Immature natural killer cell (primary cell): ENCODE results near the gene PLCL1. TPM values are rescaled to one million over a fixed set of nuclear protein-coding genes. Genes with fewer than 3 reads are reported as not detected.

Experiments
- DNase-seq, 3 donors: peaks; one replicate each; pipeline ENCODE4 v3.0.0; 2022; ENCODE audit warnings: mixed read lengths in 1 of 3
- H3K27ac Mint-ChIP-seq, 6 donors: one replicate each; pipeline ENCODE4 v1.8.0; 2020; ENCODE audit warnings: mixed read lengths in 6 of 6, mild to moderate bottlenecking in 5 of 6, inconsistent platforms in 4 of 6, moderate library complexity in 3 of 6
- H3K27me3 Mint-ChIP-seq, 3 donors: one replicate each; pipeline ENCODE4 v1.8.0; 2020 to 2021; ENCODE audit warnings: low read depth in 3 of 3, mild to moderate bottlenecking in 3 of 3, mixed read lengths in 3 of 3, moderate library complexity in 3 of 3, inconsistent platforms in 1 of 3
- H3K36me3 Mint-ChIP-seq, 3 donors: one replicate each; pipeline ENCODE4 v1.8.0; 2020; ENCODE audit warnings: mixed read lengths in 3 of 3, inconsistent platforms in 2 of 3, mild to moderate bottlenecking in 2 of 3
- H3K4me1 Mint-ChIP-seq, 2 donors: one replicate each; pipeline ENCODE4 v1.8.0; 2020; ENCODE audit warnings: inconsistent platforms in 2 of 2, mild to moderate bottlenecking in 2 of 2, mixed read lengths in 2 of 2, moderate library complexity in 1 of 2
- H3K4me3 Mint-ChIP-seq, 5 donors: one replicate each; pipeline ENCODE4 v1.8.0; 2020; ENCODE audit warnings: mild to moderate bottlenecking in 5 of 5, mixed read lengths in 5 of 5, inconsistent platforms in 3 of 5, moderate library complexity in 3 of 5
- H3K9me3 Mint-ChIP-seq, 6 donors: one replicate each; pipeline ENCODE4 v1.8.0; 2020; ENCODE audit warnings: mild to moderate bottlenecking in 6 of 6, mixed read lengths in 6 of 6, inconsistent platforms in 4 of 6, moderate library complexity in 3 of 6
- polyA plus RNA-seq, 3 donors: library from polyadenylated mRNA; unstranded; fragments of 300-500 nt; fragmentation: Illumina TruSeq; gene quantifications; one replicate each; pipeline ENCODE4 v1.2.3, GENCODE V29; 2021

The PLCL1 gene
- polyA plus RNA-seq, 3 donors from 2014 or later = 0.51 to 0.53 TPM; not detected in 1

GRCh38 chr2:197851451-197851850 is 47.1 kb downstream of the PLCL1 start:
- H3K36me3 Mint-ChIP-seq = no peaks in the 10 kb centered on the region
- peaks cover 0 to 5% (median 2%) of the 10 kb centered on the region in 3 donors for H3K27me3 Mint-ChIP-seq
- no peak overlapping the region for H3K27ac Mint-ChIP-seq
- no peaks in the 10 kb centered on the region for H3K4me1 Mint-ChIP-seq
- no peaks in the 10 kb centered on the region for H3K9me3 Mint-ChIP-seq
- DNase-seq = no peak
- H3K4me3 Mint-ChIP-seq = no peak overlapping the region

- no peaks in the 10 kb centered on the region for H3K9me3 Mint-ChIP-seq
- no peaks in the 10 kb centered on the region for H3K4me1 Mint-ChIP-seq
- H3K4me3 Mint-ChIP-seq = no peak overlapping the region
- no peaks in the 10 kb centered on the region for H3K36me3 Mint-ChIP-seq
- no peak for DNase-seq
- H3K27me3 Mint-ChIP-seq = peaks cover 0 to 5% (median 2%) of the 10 kb centered on the region in 3 donors
- H3K27ac Mint-ChIP-seq = no peak overlapping the region
Measured at GRCh38 chr2:197852108-197852507, 47.7 kb downstream of the PLCL1 start.

- Mint-ChIP-seq H3K27ac (no peak overlapping the region), H3K27me3 (peaks cover 2 to 5% (median 2%) of the 10 kb centered on the region in 3 donors), H3K4me1 (no peaks in the 10 kb centered on the region), H3K9me3 (no peaks in the 10 kb centered on the region), H3K36me3 (no peaks in the 10 kb centered on the region), H3K4me3 (no peak overlapping the region)
- no peak for DNase-seq
Measured at GRCh38 chr2:197853549-197853948, 49.2 kb downstream of the PLCL1 start.

- no peaks in the 10 kb centered on the region for H3K9me3 Mint-ChIP-seq
- H3K4me3 Mint-ChIP-seq = no peak overlapping the region
- peaks cover 0 to 3% (median 3%) of the 10 kb centered on the region in 3 donors for H3K27me3 Mint-ChIP-seq
- H3K36me3 Mint-ChIP-seq = no peaks in the 10 kb centered on the region
- no peaks in the 10 kb centered on the region for H3K4me1 Mint-ChIP-seq
- DNase-seq = no peak
- H3K27ac Mint-ChIP-seq = no peak overlapping the region
Measured at GRCh38 chr2:197857476-197858107, 53.2 kb downstream of the PLCL1 start.

- H3K9me3 Mint-ChIP-seq = no peaks in the 10 kb centered on the region
- no peak overlapping the region for H3K27ac Mint-ChIP-seq
- no peak overlapping the region for H3K4me3 Mint-ChIP-seq
- H3K36me3 Mint-ChIP-seq = no peaks in the 10 kb centered on the region
- H3K4me1 Mint-ChIP-seq = no peaks in the 10 kb centered on the region
- no peak for DNase-seq
- peaks cover 0 to 6% (median 3%) of the 10 kb centered on the region in 3 donors for H3K27me3 Mint-ChIP-seq
Measured at GRCh38 chr2:197858607-197859140, 54.3 kb downstream of the PLCL1 start.

- Mint-ChIP-seq H3K4me1 (no peaks in the 10 kb centered on the region), H3K36me3 (no peaks in the 10 kb centered on the region), H3K27ac (no peak overlapping the region), H3K9me3 (no peaks in the 10 kb centered on the region), H3K4me3 (no peak overlapping the region), H3K27me3 (peaks cover 2 to 5% (median 3%) of the 10 kb centered on the region in 3 donors)
- no peak for DNase-seq
Measured at GRCh38 chr2:197862246-197862955, 58.0 kb downstream of the PLCL1 start.

- no peak for DNase-seq
- Mint-ChIP-seq H3K4me1 (no peaks in the 10 kb centered on the region), H3K36me3 (no peaks in the 10 kb centered on the region), H3K27me3 (peaks cover 2 to 5% (median 3%) of the 10 kb centered on the region in 3 donors), H3K9me3 (no peaks in the 10 kb centered on the region), H3K4me3 (no peak overlapping the region), H3K27ac (no peak overlapping the region)
Measured at GRCh38 chr2:197863744-197864143, 59.4 kb downstream of the PLCL1 start.

- Mint-ChIP-seq H3K27me3 (peaks cover 2 to 7% (median 3%) of the 10 kb centered on the region in 3 donors), H3K27ac (no peak overlapping the region), H3K4me1 (peaks cover 0 to 6% of the 10 kb centered on the region in 2 donors), H3K4me3 (no peak overlapping the region), H3K36me3 (no peaks in the 10 kb centered on the region), H3K9me3 (no peaks in the 10 kb centered on the region)
- no peak for DNase-seq
Measured at GRCh38 chr2:197866455-197866854, 62.1 kb downstream of the PLCL1 start.

GRCh38 chr2:197867033-197867432 is 62.6 kb downstream of the PLCL1 start:
- no peaks in the 10 kb centered on the region for H3K9me3 Mint-ChIP-seq
- H3K27me3 Mint-ChIP-seq = peaks cover 2 to 7% (median 3%) of the 10 kb centered on the region in 3 donors
- no peak overlapping the region for H3K4me3 Mint-ChIP-seq
- H3K36me3 Mint-ChIP-seq = no peaks in the 10 kb centered on the region
- peaks cover 0 to 6% of the 10 kb centered on the region in 2 donors for H3K4me1 Mint-ChIP-seq
- no peak overlapping the region for H3K27ac Mint-ChIP-seq
- DNase-seq = no peak

- Mint-ChIP-seq H3K36me3 (no peaks in the 10 kb centered on the region), H3K27ac (no peak overlapping the region), H3K9me3 (no peaks in the 10 kb centered on the region), H3K4me3 (no peak overlapping the region), H3K27me3 (peaks cover 2 to 7% (median 2%) of the 10 kb centered on the region in 3 donors), H3K4me1 (peaks cover 0 to 6% of the 10 kb centered on the region in 2 donors)
- DNase-seq = no peak
Measured at GRCh38 chr2:197867624-197868023, 63.2 kb downstream of the PLCL1 start.

GRCh38 chr2:197868206-197868605 is 63.8 kb downstream of the PLCL1 start:
- H3K4me1 Mint-ChIP-seq = peaks cover 0 to 6% of the 10 kb centered on the region in 2 donors
- H3K4me3 Mint-ChIP-seq = no peak overlapping the region
- H3K27ac Mint-ChIP-seq = no peak overlapping the region
- H3K9me3 Mint-ChIP-seq = no peaks in the 10 kb centered on the region
- peaks cover 0 to 7% (median 2%) of the 10 kb centered on the region in 3 donors for H3K27me3 Mint-ChIP-seq
- H3K36me3 Mint-ChIP-seq = no peaks in the 10 kb centered on the region
- no peak for DNase-seq

- no peak for DNase-seq
- no peak overlapping the region for H3K4me3 Mint-ChIP-seq
- peaks cover 0 to 7% (median 2%) of the 10 kb centered on the region in 3 donors for H3K27me3 Mint-ChIP-seq
- H3K9me3 Mint-ChIP-seq = no peaks in the 10 kb centered on the region
- peaks cover 0 to 6% of the 10 kb centered on the region in 2 donors for H3K4me1 Mint-ChIP-seq
- no peak overlapping the region for H3K27ac Mint-ChIP-seq
- H3K36me3 Mint-ChIP-seq = no peaks in the 10 kb centered on the region
Measured at GRCh38 chr2:197869041-197869440, 64.6 kb downstream of the PLCL1 start.

- H3K27me3 Mint-ChIP-seq = peaks cover 0 to 7% (median 2%) of the 10 kb centered on the region in 3 donors
- no peak overlapping the region for H3K27ac Mint-ChIP-seq
- H3K9me3 Mint-ChIP-seq = no peaks in the 10 kb centered on the region
- H3K36me3 Mint-ChIP-seq = no peaks in the 10 kb centered on the region
- H3K4me1 Mint-ChIP-seq = peaks cover 0 to 6% of the 10 kb centered on the region in 2 donors
- DNase-seq = no peak
- no peak overlapping the region for H3K4me3 Mint-ChIP-seq
Measured at GRCh38 chr2:197869501-197870111, 65.2 kb downstream of the PLCL1 start.

GRCh38 chr2:197870137-197870536 is 65.7 kb downstream of the PLCL1 start:
- Mint-ChIP-seq H3K4me3 (no peak overlapping the region), H3K36me3 (no peaks in the 10 kb centered on the region), H3K4me1 (peaks cover 0 to 6% of the 10 kb centered on the region in 2 donors)

More at GRCh38 chr2:197870137-197870536, 65.7 kb downstream of the PLCL1 start:
- no peak overlapping the region for H3K27ac Mint-ChIP-seq
- no peaks in the 10 kb centered on the region for H3K9me3 Mint-ChIP-seq
- H3K27me3 Mint-ChIP-seq = peaks cover 0 to 7% (median 2%) of the 10 kb centered on the region in 3 donors
- DNase-seq = no peak
